Neuronal stem cell (in vitro differentiated cells): ENCODE results near the gene PRKACB.

Experiments used
- DNase-seq: peaks from one replicate; pipeline ENCODE4 v3.0.0-alpha.2; 2013; ENCODE audit warnings: low spot score
- H2AFZ ChIP-seq: one replicate; pipeline ENCODE4 v1.6.1; 2013; ENCODE audit warnings: mild to moderate bottlenecking, low read length, inconsistent platforms
- H2AK5ac ChIP-seq: 2 replicates; pipeline ENCODE4 v1.6.1; 2013; ENCODE audit warnings: low read depth, mild to moderate bottlenecking, inconsistent platforms, low read length, moderate library complexity, mixed read lengths
- H2BK120ac ChIP-seq: 2 replicates; pipeline ENCODE4 v1.6.1; 2013; ENCODE audit warnings: low read depth, mild to moderate bottlenecking, inconsistent platforms, low read length, moderate library complexity, mixed read lengths
- H2BK12ac ChIP-seq: one replicate; pipeline ENCODE4 v1.6.1; 2013; ENCODE audit warnings: low read length, inconsistent platforms
- H2BK15ac ChIP-seq: 2 replicates; pipeline ENCODE4 v1.6.1; 2013; ENCODE audit warnings: mild to moderate bottlenecking, low read length, inconsistent platforms, mixed read lengths
- H2BK5ac ChIP-seq: one replicate; pipeline ENCODE4 v1.6.1; 2013; ENCODE audit warnings: inconsistent platforms, mild to moderate bottlenecking, low read length, moderate library complexity
- H3K14ac ChIP-seq: one replicate; pipeline ENCODE4 v1.6.1; 2013; ENCODE audit warnings: low read length, inconsistent platforms
- H3K18ac ChIP-seq: 2 replicates; pipeline ENCODE4 v1.6.1; 2013; ENCODE audit warnings: low read length, inconsistent platforms
- H3K23ac ChIP-seq: 2 replicates; pipeline ENCODE4 v1.6.1; 2013; ENCODE audit warnings: low read depth, mild to moderate bottlenecking, mixed read lengths, low read length, inconsistent platforms; ENCODE audit not compliant: poor library complexity
- H3K27ac ChIP-seq: replicated peaks from 3 replicates; pipeline ENCODE4 v1.5.1; 2013; ENCODE audit warnings: low read length, inconsistent platforms
- H3K27me3 ChIP-seq, 3 experiments: 2 replicates each; pipeline ENCODE4 v1.6.1; 2013; ENCODE audit warnings: low read length in 3 of 3, mild to moderate bottlenecking in 2 of 3, inconsistent platforms in 1 of 3, low read depth in 1 of 3, mixed read lengths in 1 of 3, moderate library complexity in 1 of 3; ENCODE audit not compliant: control insufficient read depth in 3 of 3, insufficient read depth in 3 of 3
- H3K36me3 ChIP-seq, 2 donors: replicated peaks in 1 of 2; 2 replicates each; pipeline ENCODE4 v1.6.1; 2013; ENCODE audit warnings: low read length in 2 of 2; ENCODE audit not compliant: control insufficient read depth in 2 of 2, insufficient read depth in 2 of 2
- H3K4ac ChIP-seq: 2 replicates; pipeline ENCODE4 v1.6.1; 2013; ENCODE audit warnings: inconsistent platforms, mild to moderate bottlenecking, low read length, moderate library complexity
- H3K4me1 ChIP-seq, 2 donors: 1 replicate in 1 of 2; 2 replicates in 1 of 2; pipeline ENCODE4 v1.6.1; 2013; ENCODE audit warnings: low read length in 2 of 2, low read depth in 1 of 2; ENCODE audit not compliant: control insufficient read depth in 2 of 2, insufficient read depth in 1 of 2
- H3K4me2 ChIP-seq: one replicate; pipeline ENCODE4 v1.6.1; 2013; ENCODE audit warnings: mild to moderate bottlenecking, low read length, inconsistent platforms; ENCODE audit not compliant: insufficient read depth, poor library complexity, severe bottlenecking
- H3K4me3 ChIP-seq, 2 donors: 2 replicates each; pipeline ENCODE4 v1.5.1; 2013; ENCODE audit warnings: low read length in 2 of 2, mild to moderate bottlenecking in 2 of 2, inconsistent platforms in 1 of 2, moderate library complexity in 1 of 2
- H3K79me1 ChIP-seq: one replicate; pipeline ENCODE4 v1.6.1; 2013; ENCODE audit warnings: low read depth, mild to moderate bottlenecking, inconsistent platforms, low read length, moderate library complexity
- H3K9ac ChIP-seq: one replicate; pipeline ENCODE4 v1.6.1; 2013; ENCODE audit warnings: mild to moderate bottlenecking, low read depth, low read length, inconsistent platforms; ENCODE audit not compliant: poor library complexity
- H3K9me3 ChIP-seq, 2 donors: replicated peaks in 1 of 2; 2 replicates each; pipeline versions ENCODE3 to v1.6.1; 2013; ENCODE audit warnings: low read length in 2 of 2, mild to moderate bottlenecking in 2 of 2, inconsistent platforms in 1 of 2, low read depth in 1 of 2, mixed read lengths in 1 of 2, moderate library complexity in 1 of 2; ENCODE audit not compliant: control insufficient read depth in 2 of 2, insufficient read depth in 1 of 2
- H4K8ac ChIP-seq: one replicate; pipeline ENCODE4 v1.6.1; 2013; ENCODE audit warnings: low read depth, mild to moderate bottlenecking, inconsistent platforms, low read length, moderate library complexity
- H4K91ac ChIP-seq: one replicate; pipeline ENCODE4 v1.6.1; 2013; ENCODE audit warnings: low read length, low read depth, mild to moderate bottlenecking, inconsistent platforms; ENCODE audit not compliant: poor library complexity
- WGBS, 2 donors: extraction: QIAGEN DNeasy Blood & Tissue Kit; methylation state at CpG; one replicate each; pipeline ENCODE4 v1.1.7; 2013; ENCODE audit warnings: missing lambda C conversion rate in 2 of 2, mixed read lengths in 1 of 2; ENCODE audit not compliant: insufficient read length in 2 of 2, insufficient replicate concordance in 1 of 2; ENCODE audit errors: extremely low coverage in 2 of 2; 5-methylcytosine and 5-hydroxymethylcytosine counted together

PRKACB gene

DNA sequence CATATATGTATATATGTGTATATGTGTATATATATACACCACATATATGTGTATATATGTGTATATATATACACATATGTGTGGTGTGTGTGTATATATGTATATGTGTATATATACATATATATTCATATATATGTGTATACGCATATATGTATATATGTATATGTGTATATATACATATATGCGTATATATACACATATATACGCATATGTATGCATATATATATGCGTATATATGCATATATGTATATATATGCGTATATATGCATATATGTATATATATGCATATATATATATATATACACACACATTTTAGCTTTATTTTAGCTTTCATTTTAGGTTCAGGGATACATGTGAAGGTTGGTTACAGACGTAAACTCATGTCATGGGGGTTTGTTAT lies 54.8 kb downstream of the PRKACB start:
- Histone ChIP-seq H3K4me1 (peaks cover 0 to 2% of the 10 kb centered on the region in 2 donors), H2AK5ac (no peak overlapping the region), H2BK120ac (no peak overlapping the region), H3K27me3 (no peaks in the 10 kb centered on the region), H2AFZ (no peak overlapping the region), H3K27ac (no peak overlapping the region), H2BK15ac (no peak overlapping the region), H3K23ac (no peak overlapping the region), H3K9me3 (peaks cover 0 to 6% of the 10 kb centered on the region in 2 donors), H3K18ac (no peak overlapping the region), H4K8ac (no peak overlapping the region), H3K79me1 (no peaks in the 10 kb centered on the region), H3K9ac (no peak overlapping the region), H2BK12ac (no peak overlapping the region), H3K4me2 (no peak overlapping the region), H3K36me3 (peaks cover 0 to 37% of the 10 kb centered on the region in 2 donors), H3K14ac (no peak overlapping the region), H3K4me3 (no peak overlapping the region), H2BK5ac (no peak overlapping the region), H3K4ac (no peak overlapping the region), H4K91ac (no peak overlapping the region)
- WGBS, 2 donors, result no CpG with 5 or more reads among the region's 6 CpGs
- DNase-seq, result no peak

DNA sequence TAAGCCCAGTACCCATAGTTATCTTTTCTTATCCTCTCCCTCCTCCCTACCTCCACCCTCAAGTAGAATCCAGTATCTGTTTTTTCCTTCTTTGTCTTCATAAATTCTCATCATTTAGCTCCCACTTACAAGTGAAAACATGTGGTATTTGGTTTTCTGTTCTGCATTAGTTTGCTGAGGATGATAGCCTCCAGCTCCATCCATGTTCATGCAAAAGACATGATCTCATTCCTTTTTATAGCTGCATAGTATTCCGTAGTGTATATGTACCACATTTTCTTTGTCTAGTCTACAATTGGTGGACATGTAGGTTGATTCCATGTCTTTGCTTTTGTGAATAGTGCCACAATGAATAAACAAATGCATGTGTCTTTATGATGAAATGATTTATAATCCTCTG lies 55.2 kb downstream of the PRKACB start:
- no CpG with 5 or more reads among the region's 1 CpG for WGBS, 2 donors
- peaks cover 0 to 2% of the 10 kb centered on the region in 2 donors for H3K4me1 ChIP-seq
- H3K9ac ChIP-seq, result no peak overlapping the region
- H3K4me3 ChIP-seq, result no peak overlapping the region
- H3K27me3 ChIP-seq, result no peaks in the 10 kb centered on the region
- H2AK5ac ChIP-seq, result no peak overlapping the region
- H3K27ac ChIP-seq, result no peak overlapping the region
- H3K4me2 ChIP-seq, result no peak overlapping the region
- H3K36me3 ChIP-seq, result peaks cover 0 to 36% of the 10 kb centered on the region in 2 donors
- H2BK5ac ChIP-seq, result no peak overlapping the region
- H3K14ac ChIP-seq, result no peak overlapping the region
- DNase-seq, result no peak
- H3K23ac ChIP-seq, result no peak overlapping the region
- no peak overlapping the region for H2BK15ac ChIP-seq
- no peak overlapping the region for H3K4ac ChIP-seq
- no peak overlapping the region for H4K91ac ChIP-seq
- peaks cover 0 to 6% of the 10 kb centered on the region in 2 donors for H3K9me3 ChIP-seq
- H2BK120ac ChIP-seq, result no peak overlapping the region
- H2BK12ac ChIP-seq, result no peak overlapping the region
- no peak overlapping the region for H3K18ac ChIP-seq
- no peak overlapping the region for H4K8ac ChIP-seq
- H2AFZ ChIP-seq, result no peak overlapping the region
- no peaks in the 10 kb centered on the region for H3K79me1 ChIP-seq

- no peak overlapping the region for H3K27ac ChIP-seq
- no peak overlapping the region for H3K9ac ChIP-seq
- no peaks in the 10 kb centered on the region for H3K79me1 ChIP-seq
- H3K9me3 ChIP-seq, result peaks cover 0 to 6% of the 10 kb centered on the region in 2 donors
- no peak overlapping the region for H2AK5ac ChIP-seq
- H3K4me1 ChIP-seq, result peaks cover 0 to 2% of the 10 kb centered on the region in 2 donors
- H3K4ac ChIP-seq, result no peak overlapping the region
- H2BK15ac ChIP-seq, result no peak overlapping the region
- no peak overlapping the region for H4K8ac ChIP-seq
- no peak overlapping the region for H4K91ac ChIP-seq
- H2AFZ ChIP-seq, result no peak overlapping the region
- H2BK120ac ChIP-seq, result no peak overlapping the region
- no peak overlapping the region for H3K4me2 ChIP-seq
- H3K4me3 ChIP-seq, result no peak overlapping the region
- no peak overlapping the region for H3K23ac ChIP-seq
- H3K14ac ChIP-seq, result no peak overlapping the region
- no peak overlapping the region for H2BK5ac ChIP-seq
- H3K27me3 ChIP-seq, result no peaks in the 10 kb centered on the region
- H3K36me3 ChIP-seq, result peaks cover 0 to 35% of the 10 kb centered on the region in 2 donors
- H3K18ac ChIP-seq, result no peak overlapping the region
- no peak overlapping the region for H2BK12ac ChIP-seq
- DNase-seq, result no peak
These were observed 58.1 kb downstream of the PRKACB start for GRCh38 chr1:84202126-84202525.

GRCh38 chr1:84206375-84206774 lies 62.3 kb downstream of the PRKACB start:
- peaks cover 0 to 2% of the 10 kb centered on the region in 2 donors for H3K4me1 ChIP-seq
- no peak overlapping the region for H2BK5ac ChIP-seq
- H3K27me3 ChIP-seq, result no peaks in the 10 kb centered on the region
- no peak overlapping the region for H3K4me2 ChIP-seq
- H4K8ac ChIP-seq, result no peak overlapping the region
- H3K18ac ChIP-seq, result no peak overlapping the region
- H2BK15ac ChIP-seq, result no peak overlapping the region
- H4K91ac ChIP-seq, result no peak overlapping the region
- H3K4ac ChIP-seq, result no peak overlapping the region
- H3K14ac ChIP-seq, result no peak overlapping the region
- H3K4me3 ChIP-seq, result no peak overlapping the region
- no peak overlapping the region for H2AFZ ChIP-seq
- no peaks in the 10 kb centered on the region for H3K79me1 ChIP-seq
- no peak overlapping the region for H3K9ac ChIP-seq
- no peak overlapping the region for H3K27ac ChIP-seq
- DNase-seq, result no peak
- H3K23ac ChIP-seq, result no peak overlapping the region
- no peak overlapping the region for H2AK5ac ChIP-seq
- no peaks in the 10 kb centered on the region for H3K9me3 ChIP-seq
- no peak overlapping the region for H2BK120ac ChIP-seq
- H2BK12ac ChIP-seq, result no peak overlapping the region
- WGBS, 2 donors, result no CpG with 5 or more reads among the region's 1 CpG
- H3K36me3 ChIP-seq, result peaks cover 0 to 15% of the 10 kb centered on the region in 2 donors
